22Rv1 (cell line): ENCODE data around the gene MRPL38.

Experiments
- CTCF ChIP-seq: fragments of 450-650 bp; IDR thresholded peaks from 2 replicates; pipeline ENCODE4 v1.5.1; 2017; ENCODE audit warnings: mild to moderate bottlenecking
- ZFX ChIP-seq: fragments of 450-650 bp; IDR thresholded peaks from 2 replicates; pipeline ENCODE4 v1.6.1; 2017; ENCODE audit warnings: antibody characterized with exemption, borderline replicate concordance

- TF ChIP-seq CTCF (peak; percentile 23), ZFX (no peak)
Measured at GRCh38 chr17:75876190-75876937, 28.3 kb downstream of the MRPL38 start.
